Natural killer cell (primary cell): ENCODE measurements around the gene RTN1. TPM values are rescaled to one million over a fixed set of nuclear protein-coding genes. Genes with fewer than 3 reads are reported as not detected.

ENCODE experiments used
- ATAC-seq, 3 donors: fragments of 150-1000 bp in 2 of 3; fragments of 200-7000 bp in 1 of 3; cut with Tn5 transposase; 1 replicate in 1 of 3; 2 replicates in 2 of 3; pipeline ENCODE4 v1.10.0; 2021; ENCODE audit warnings: mild to moderate bottlenecking in 2 of 3, moderate library complexity in 2 of 3
- DNase-seq, 2 donors: peaks; one replicate each; pipeline versions ENCODE4 v3.0.0 to v3.0.0-alpha.2; 2013 to 2021; ENCODE audit warnings: mixed read lengths in 1 of 2
- H3K27ac ChIP-seq: one replicate; pipeline ENCODE4 v1.5.1; 2013; ENCODE audit warnings: mild to moderate bottlenecking, low read length
- H3K27me3 ChIP-seq: one replicate; pipeline ENCODE4 v1.6.1; 2013; ENCODE audit warnings: low read length; ENCODE audit not compliant: control insufficient read depth, insufficient read depth
- H3K36me3 ChIP-seq: one replicate; pipeline ENCODE4 v1.6.1; 2013; ENCODE audit warnings: low read length; ENCODE audit not compliant: control insufficient read depth, insufficient read depth
- H3K4me1 ChIP-seq: one replicate; pipeline ENCODE4 v1.6.1; 2013; ENCODE audit warnings: low read length; ENCODE audit not compliant: control insufficient read depth, insufficient read depth
- H3K4me3 ChIP-seq: one replicate; pipeline ENCODE4 v1.5.1; 2013; ENCODE audit warnings: low read length
- H3K9me3 ChIP-seq: one replicate; pipeline ENCODE4 v1.6.1; 2013; ENCODE audit warnings: low read length; ENCODE audit not compliant: control insufficient read depth, insufficient read depth
- H3K27ac Mint-ChIP-seq, 2 donors: one replicate each; pipeline ENCODE4 v1.8.0; 2022; ENCODE audit warnings: mild to moderate bottlenecking in 2 of 2, mixed read lengths in 2 of 2, moderate library complexity in 1 of 2
- H3K27me3 Mint-ChIP-seq, 2 donors: one replicate each; pipeline ENCODE4 v1.8.0; 2022; ENCODE audit warnings: low read depth in 2 of 2, mixed read lengths in 2 of 2
- H3K36me3 Mint-ChIP-seq: one replicate; pipeline ENCODE4 v1.8.0; 2022; ENCODE audit warnings: mixed read lengths
- H3K4me1 Mint-ChIP-seq, 2 donors: one replicate each; pipeline ENCODE4 v1.8.0; 2022; ENCODE audit warnings: mixed read lengths in 2 of 2
- H3K4me3 Mint-ChIP-seq: one replicate; pipeline ENCODE4 v1.8.0; 2022; ENCODE audit warnings: mild to moderate bottlenecking, moderate library complexity, mixed read lengths
- H3K9me3 Mint-ChIP-seq, 2 donors: one replicate each; pipeline ENCODE4 v1.8.0; 2022; ENCODE audit warnings: mixed read lengths in 2 of 2
- WGBS: methylation state at CpG from one replicate; pipeline ENCODE4 v1.1.7; 2013; ENCODE audit warnings: missing lambda C conversion rate; ENCODE audit not compliant: insufficient coverage; 5-methylcytosine and 5-hydroxymethylcytosine counted together
- intact Hi-C: fragments of 100-400 bp; cut with micrococcal nuclease; formaldehyde crosslinking; loops from one replicate; pipeline ENCODE4 v1.14.2; 2022
- total RNA-seq, 4 donors: library from RNA; stranded (reverse); fragments of 120-200 nt in 1 of 4; gene quantifications; one replicate each; pipeline versions ENCODE4 v1.2.3 to v1.2.4, GENCODE V29; 2013 to 2022
- TF ChIP-seq, protein P1 (sequence below): fragments of 200-600 bp; IDR thresholded peaks from one replicate; pipeline ENCODE4 v1.8.0; 2022; ENCODE audit warnings: antibody characterized with exemption

The RTN1 gene
- total RNA-seq, 3 donors from 2014 or later (not counting 1 experiment from before 2014, with no cell fraction given): 1.9 to 3.6 (median 2.3) TPM

DNA sequence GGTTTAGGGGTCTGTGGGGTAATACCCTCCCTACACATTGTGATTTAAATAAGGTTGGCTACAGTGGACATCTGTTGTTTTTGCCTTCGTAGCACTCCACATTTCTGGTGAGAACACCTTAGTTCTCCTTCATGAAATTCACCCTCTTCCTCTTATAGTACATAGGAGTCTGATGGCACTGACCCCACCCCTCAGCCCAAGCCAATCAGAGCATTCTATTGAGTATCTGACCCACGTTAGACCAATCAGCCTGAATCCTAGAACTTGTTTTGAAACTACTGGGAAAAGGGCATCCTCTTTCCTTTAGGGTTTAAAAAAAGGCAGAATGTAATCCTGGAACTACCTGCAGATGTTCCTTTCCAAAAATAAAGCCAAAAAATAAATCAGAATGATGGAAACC lies 33.6 kb upstream of the RTN1 start:
- Mint-ChIP-seq H3K27me3 (peaks cover 4 to 7% of the 10 kb centered on the region in 2 donors), H3K27ac (no peak overlapping the region), H3K4me3 (no peak overlapping the region), H3K4me1 (no peaks in the 10 kb centered on the region), H3K36me3 (no peaks in the 10 kb centered on the region), H3K9me3 (no peaks in the 10 kb centered on the region)
- no peaks in the 10 kb centered on the region for H3K4me1 ChIP-seq
- 55% methylated on average over 2 of the region's 2 CpGs for WGBS
- no peak overlapping the region for H3K4me3 ChIP-seq
- no peaks in the 10 kb centered on the region for H3K27me3 ChIP-seq
- intact Hi-C loops: no loop called here
- H3K9me3 ChIP-seq: no peaks in the 10 kb centered on the region
- ATAC-seq (no peak), DNase-seq (no peak)
- TF ChIP-seq, protein P1, sequence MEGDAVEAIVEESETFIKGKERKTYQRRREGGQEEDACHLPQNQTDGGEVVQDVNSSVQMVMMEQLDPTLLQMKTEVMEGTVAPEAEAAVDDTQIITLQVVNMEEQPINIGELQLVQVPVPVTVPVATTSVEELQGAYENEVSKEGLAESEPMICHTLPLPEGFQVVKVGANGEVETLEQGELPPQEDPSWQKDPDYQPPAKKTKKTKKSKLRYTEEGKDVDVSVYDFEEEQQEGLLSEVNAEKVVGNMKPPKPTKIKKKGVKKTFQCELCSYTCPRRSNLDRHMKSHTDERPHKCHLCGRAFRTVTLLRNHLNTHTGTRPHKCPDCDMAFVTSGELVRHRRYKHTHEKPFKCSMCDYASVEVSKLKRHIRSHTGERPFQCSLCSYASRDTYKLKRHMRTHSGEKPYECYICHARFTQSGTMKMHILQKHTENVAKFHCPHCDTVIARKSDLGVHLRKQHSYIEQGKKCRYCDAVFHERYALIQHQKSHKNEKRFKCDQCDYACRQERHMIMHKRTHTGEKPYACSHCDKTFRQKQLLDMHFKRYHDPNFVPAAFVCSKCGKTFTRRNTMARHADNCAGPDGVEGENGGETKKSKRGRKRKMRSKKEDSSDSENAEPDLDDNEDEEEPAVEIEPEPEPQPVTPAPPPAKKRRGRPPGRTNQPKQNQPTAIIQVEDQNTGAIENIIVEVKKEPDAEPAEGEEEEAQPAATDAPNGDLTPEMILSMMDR: no peak
- no peaks in the 10 kb centered on the region for H3K36me3 ChIP-seq
- H3K27ac ChIP-seq: no peak overlapping the region

DNA sequence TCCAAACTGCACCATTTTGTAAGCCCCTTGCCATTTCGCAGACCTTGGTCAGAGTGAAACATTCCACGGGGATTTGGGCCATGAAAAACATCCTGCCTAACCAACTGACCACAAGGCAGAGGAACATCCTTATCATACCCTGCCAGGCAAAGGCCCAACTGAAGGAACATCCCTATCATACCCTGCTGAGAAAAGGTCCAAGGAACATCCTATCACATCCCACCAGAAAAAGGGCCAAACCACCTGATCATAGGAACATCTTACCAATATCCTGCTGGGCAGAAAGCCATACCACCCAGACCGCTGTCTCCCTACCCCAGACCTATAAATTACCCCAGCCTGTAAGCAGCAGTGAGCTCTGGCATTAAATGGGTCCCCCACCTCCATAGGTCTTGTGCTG lies 30.0 kb upstream of the RTN1 start:
- H3K4me3 ChIP-seq: no peak overlapping the region
- TF ChIP-seq, protein P1: no peak
- no peak overlapping the region for H3K4me3 Mint-ChIP-seq
- no peak overlapping the region for H3K27ac Mint-ChIP-seq
- H3K36me3 ChIP-seq: no peaks in the 10 kb centered on the region
- no peaks in the 10 kb centered on the region for H3K4me1 Mint-ChIP-seq
- H3K27me3 Mint-ChIP-seq: peaks cover 4 to 12% of the 10 kb centered on the region in 2 donors
- no peaks in the 10 kb centered on the region for H3K9me3 ChIP-seq
- H3K27me3 ChIP-seq: no peaks in the 10 kb centered on the region
- 80% methylated on average over 3 of the region's 3 CpGs for WGBS
- ATAC-seq: no peak
- no peak overlapping the region for H3K27ac ChIP-seq
- intact Hi-C loops: no loop called here
- H3K4me1 ChIP-seq: no peaks in the 10 kb centered on the region
- DNase-seq: no peak
- no peaks in the 10 kb centered on the region for H3K9me3 Mint-ChIP-seq
- no peaks in the 10 kb centered on the region for H3K36me3 Mint-ChIP-seq

DNA sequence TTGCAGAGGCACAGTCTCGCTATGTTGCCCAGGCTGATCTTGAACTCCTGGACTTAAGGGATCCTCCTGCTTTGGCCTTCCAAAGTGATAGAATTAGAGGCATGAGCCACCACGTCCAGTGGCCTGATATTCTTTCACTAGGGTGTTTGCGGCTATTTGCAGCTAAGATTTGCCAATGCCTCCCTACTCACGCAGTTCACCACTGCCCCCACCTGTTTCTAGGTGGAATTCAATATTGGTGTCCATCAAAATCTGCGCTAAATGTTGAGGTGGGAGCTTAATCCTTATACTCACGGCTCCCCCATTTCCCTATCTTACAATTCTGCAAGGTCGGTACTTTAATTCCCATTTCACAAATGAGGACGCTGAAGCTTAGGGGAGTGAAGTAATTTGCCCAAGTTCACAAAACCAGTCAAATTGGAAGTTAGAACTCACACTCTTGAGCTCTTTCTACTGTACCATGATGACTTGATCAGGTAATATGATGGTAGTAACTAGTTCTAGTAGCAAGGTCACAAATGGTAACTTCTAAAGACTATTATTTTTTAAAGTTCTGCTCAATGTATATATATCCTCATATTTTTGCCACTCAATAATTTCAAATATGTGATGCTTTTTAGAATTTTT lies 27.3 kb upstream of the RTN1 start:
- H3K27me3 ChIP-seq: no peaks in the 10 kb centered on the region
- H3K27ac ChIP-seq: no peak overlapping the region
- 54% methylated on average over 6 of the region's 8 CpGs for WGBS
- TF ChIP-seq, protein P1: no peak
- no peaks in the 10 kb centered on the region for H3K36me3 ChIP-seq
- H3K9me3 ChIP-seq: no peaks in the 10 kb centered on the region
- DNase-seq: no peak
- Mint-ChIP-seq H3K9me3 (no peaks in the 10 kb centered on the region), H3K27ac (no peak overlapping the region), H3K4me3 (no peak overlapping the region), H3K27me3 (peaks cover 4 to 18% of the 10 kb centered on the region in 2 donors), H3K36me3 (no peaks in the 10 kb centered on the region), H3K4me1 (no peaks in the 10 kb centered on the region)
- no peak overlapping the region for H3K4me3 ChIP-seq
- no peak for ATAC-seq
- H3K4me1 ChIP-seq: no peaks in the 10 kb centered on the region
- intact Hi-C loops: no loop called here

DNA sequence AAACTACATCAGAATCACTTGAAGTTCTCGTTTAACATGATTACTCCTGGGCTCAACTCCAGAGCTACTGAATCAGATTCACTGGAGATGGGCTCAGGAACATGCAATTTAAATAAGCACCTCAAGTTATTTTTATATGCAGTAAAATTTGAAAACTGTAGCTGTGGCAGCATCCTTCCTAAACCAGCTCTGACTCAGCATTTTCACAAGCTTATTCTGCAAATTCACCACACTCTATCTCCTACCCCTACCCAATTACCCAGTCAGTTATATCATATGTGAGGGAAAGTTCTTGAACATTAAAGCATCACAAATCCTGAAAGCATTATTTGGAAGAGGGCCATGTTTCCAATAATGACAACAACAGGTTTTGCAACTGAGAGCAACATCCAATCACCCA lies 25.1 kb upstream of the RTN1 start:
- H3K27me3 ChIP-seq: no peaks in the 10 kb centered on the region
- ATAC-seq: no peak
- no peaks in the 10 kb centered on the region for H3K36me3 Mint-ChIP-seq
- DNase-seq: no peak
- no peak overlapping the region for H3K27ac Mint-ChIP-seq
- peaks cover 4 to 18% of the 10 kb centered on the region in 2 donors for H3K27me3 Mint-ChIP-seq
- no peaks in the 10 kb centered on the region for H3K4me1 ChIP-seq
- 44% methylated on average over 1 of the region's 1 CpG for WGBS
- H3K4me1 Mint-ChIP-seq: no peaks in the 10 kb centered on the region
- intact Hi-C loops: no loop called here
- TF ChIP-seq, protein P1: no peak
- no peaks in the 10 kb centered on the region for H3K36me3 ChIP-seq
- no peak overlapping the region for H3K4me3 Mint-ChIP-seq
- no peak overlapping the region for H3K4me3 ChIP-seq
- H3K27ac ChIP-seq: no peak overlapping the region
- H3K9me3 ChIP-seq: no peaks in the 10 kb centered on the region
- H3K9me3 Mint-ChIP-seq: no peaks in the 10 kb centered on the region
